ENCODE results near the gene PIGL. TPM values are rescaled to one million over a fixed set of nuclear protein-coding genes. Genes with fewer than 3 reads are reported as not detected.

The PIGL gene
- total RNA-seq, 1 donor from 2014 or later: 7.1 TPM

DNA sequence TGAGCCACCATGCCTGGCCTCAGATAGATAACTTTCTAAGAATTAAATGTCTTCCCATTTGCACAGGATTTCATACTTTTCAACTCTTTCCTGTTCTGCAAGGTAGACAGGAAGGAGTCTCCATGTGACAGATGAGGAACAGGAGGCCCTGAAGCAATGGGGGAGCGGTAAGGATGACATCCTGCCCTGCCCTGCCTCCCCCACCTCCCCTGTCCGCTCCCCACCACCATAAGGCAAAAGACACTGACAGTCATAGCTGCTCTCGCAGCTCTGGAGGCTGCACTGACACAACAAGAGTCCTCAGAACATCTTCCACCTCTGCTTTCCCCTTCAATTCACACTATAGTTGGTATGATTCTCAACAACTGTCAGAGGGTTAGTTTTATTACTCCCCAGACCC, 126.6 kb downstream of the PIGL start:
- no peak for TF ChIP-seq CTCF (IDR thresholded peaks at IDR 0.05; ENCODE audit: borderline replicate concordance)
- no peak for DNase-seq
- no peak overlapping the region for H3K4me3 ChIP-seq
- no peaks in the 10 kb centered on the region for H3K4me1 ChIP-seq
- H3K36me3 ChIP-seq: peaks cover 28% of the 10 kb centered on the region
- H3K9me3 ChIP-seq (replicated peaks): no peaks in the 10 kb centered on the region
- no peaks in the 10 kb centered on the region for H3K27me3 ChIP-seq (ENCODE audit: low read depth)
- H3K27ac ChIP-seq (replicated peaks): no peak overlapping the region
- intact Hi-C loops (cut with micrococcal nuclease): no loop called here

DNA sequence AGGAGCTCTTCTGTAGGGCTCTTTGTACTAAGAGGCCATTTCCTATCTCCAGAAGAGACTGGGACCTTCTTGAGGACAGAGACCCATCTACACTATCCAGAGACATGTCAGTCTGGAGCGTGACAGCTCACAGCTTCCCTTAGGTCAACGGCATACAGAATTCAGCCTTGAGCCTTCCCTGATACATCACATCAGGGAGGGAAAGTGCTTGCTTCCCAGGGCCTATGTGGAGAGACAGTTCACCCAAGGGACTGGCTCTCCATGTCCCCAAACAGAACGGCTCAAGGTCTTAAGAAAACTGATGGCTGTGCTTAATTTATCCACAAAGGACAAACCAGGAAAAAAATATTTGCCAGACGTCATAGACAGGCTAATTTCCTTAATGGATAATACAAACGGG, 128.6 kb downstream of the PIGL start:
- intact Hi-C loops (cut with micrococcal nuclease): no loop called here
- Histone ChIP-seq H3K4me3 (no peak overlapping the region), H3K36me3 (peaks cover 37% of the 10 kb centered on the region), H3K27ac (replicated peaks) (peak overlapping the region; percentile 50), H3K27me3 (ENCODE audit: low read depth) (no peaks in the 10 kb centered on the region), H3K9me3 (replicated peaks) (no peaks in the 10 kb centered on the region), H3K4me1 (no peaks in the 10 kb centered on the region)
- DNase-seq: no peak
- no peak for TF ChIP-seq CTCF (IDR thresholded peaks at IDR 0.05; ENCODE audit: borderline replicate concordance)

GRCh38 chr17:16346721-16347271, 129.8 kb downstream of the PIGL start:
- H3K9me3 ChIP-seq (replicated peaks): no peaks in the 10 kb centered on the region
- no peak overlapping the region for H3K27ac ChIP-seq (replicated peaks)
- H3K4me3 ChIP-seq: no peak overlapping the region
- H3K36me3 ChIP-seq: peaks cover 37% of the 10 kb centered on the region
- no peak for DNase-seq
- TF ChIP-seq CTCF (IDR thresholded peaks at IDR 0.05; ENCODE audit: borderline replicate concordance): no peak
- H3K4me1 ChIP-seq: peaks cover under 1% of the 10 kb centered on the region
- H3K27me3 ChIP-seq (ENCODE audit: low read depth): no peaks in the 10 kb centered on the region
- intact Hi-C loops (cut with micrococcal nuclease): no loop called here

GRCh38 chr17:16348586-16348985, 131.6 kb downstream of the PIGL start:
- Histone ChIP-seq H3K27me3 (ENCODE audit: low read depth) (peaks cover 6% of the 10 kb centered on the region), H3K27ac (replicated peaks) (no peak overlapping the region), H3K36me3 (peaks cover 23% of the 10 kb centered on the region), H3K4me1 (peaks cover 15% of the 10 kb centered on the region), H3K9me3 (replicated peaks) (no peaks in the 10 kb centered on the region), H3K4me3 (no peak overlapping the region)
- TF ChIP-seq CTCF (IDR thresholded peaks at IDR 0.05; ENCODE audit: borderline replicate concordance): no peak
- DNase-seq: no peak
- intact Hi-C loops (cut with micrococcal nuclease): no loop called here

DNA sequence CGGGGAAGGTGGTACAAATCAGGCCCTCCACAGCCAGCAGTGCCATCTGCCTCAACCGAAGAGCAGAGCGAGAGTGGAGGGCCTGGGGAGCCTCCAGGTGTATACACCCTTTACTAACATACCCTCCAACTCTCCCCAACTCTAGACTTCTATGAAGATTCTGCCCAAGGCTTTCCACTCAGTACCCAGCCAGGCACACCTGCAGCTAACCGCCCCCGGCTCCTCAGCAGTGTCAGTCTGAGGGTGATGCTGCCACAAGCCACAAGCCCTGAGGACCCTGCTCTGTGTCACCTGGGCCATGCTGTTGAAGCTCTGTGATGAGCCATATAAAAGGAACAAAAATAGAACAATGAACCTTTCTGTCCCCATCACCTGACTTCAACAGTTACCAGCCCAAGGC, 132.4 kb downstream of the PIGL start:
- H3K4me3 ChIP-seq: no peak overlapping the region
- no peak for DNase-seq
- peaks cover 18% of the 10 kb centered on the region for H3K4me1 ChIP-seq
- TF ChIP-seq CTCF (IDR thresholded peaks at IDR 0.05; ENCODE audit: borderline replicate concordance): no peak
- no peak overlapping the region for H3K27ac ChIP-seq (replicated peaks)
- peaks cover 15% of the 10 kb centered on the region for H3K36me3 ChIP-seq
- no peaks in the 10 kb centered on the region for H3K9me3 ChIP-seq (replicated peaks)
- peaks cover 12% of the 10 kb centered on the region for H3K27me3 ChIP-seq (ENCODE audit: low read depth)
- intact Hi-C loops (cut with micrococcal nuclease): no loop called here
